NOMO-1 (cell line): Measurements from ENCODE around the gene JAKMIP2.
"Not testable (repeated sequence)": the region's sequence is repeated elsewhere in the genome, so short reads cannot be mapped to it uniquely, and the experiment has no call there.

Experiments
- DNase-seq, 2 experiments: peaks; one replicate each; lab custom pipeline; 2025; ENCODE audit not compliant: unreplicated experiment in 2 of 2; lab: John Stamatoyannopoulos, UW

Gene JAKMIP2

DNA sequence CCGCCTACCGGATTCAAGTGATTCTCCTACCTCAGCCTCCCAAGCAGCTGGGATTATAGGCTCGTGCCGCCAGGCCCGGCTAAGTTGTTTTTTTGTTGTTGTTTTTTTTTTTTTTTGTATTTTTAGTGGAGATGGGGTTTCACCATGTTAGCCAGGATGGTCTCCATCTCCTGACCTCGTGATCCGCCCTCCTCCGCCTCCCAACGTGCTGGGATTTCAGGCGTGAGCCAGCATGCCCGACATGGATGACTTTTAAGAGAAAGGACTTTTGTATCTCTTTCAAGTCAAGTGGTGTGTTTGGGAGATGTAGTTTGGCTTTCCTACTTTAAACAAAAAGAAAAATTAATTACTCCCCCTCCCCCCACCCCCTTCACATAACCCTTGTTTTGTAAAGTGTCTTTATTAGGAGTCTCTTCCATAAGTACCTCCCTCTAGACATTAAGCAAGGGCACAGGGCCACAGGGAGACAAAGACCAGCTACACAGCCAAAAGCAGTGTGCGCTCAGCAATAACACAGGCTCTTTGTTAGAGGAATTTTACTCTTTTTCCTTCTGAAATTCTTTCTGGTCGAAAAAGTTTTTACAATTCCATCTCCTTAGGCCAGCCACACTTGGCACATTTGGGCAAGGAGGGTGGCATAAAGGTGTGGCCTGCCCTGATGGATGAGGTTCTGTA is 31.2 kb downstream of the JAKMIP2 start:
- no peak for DNase-seq

DNA sequence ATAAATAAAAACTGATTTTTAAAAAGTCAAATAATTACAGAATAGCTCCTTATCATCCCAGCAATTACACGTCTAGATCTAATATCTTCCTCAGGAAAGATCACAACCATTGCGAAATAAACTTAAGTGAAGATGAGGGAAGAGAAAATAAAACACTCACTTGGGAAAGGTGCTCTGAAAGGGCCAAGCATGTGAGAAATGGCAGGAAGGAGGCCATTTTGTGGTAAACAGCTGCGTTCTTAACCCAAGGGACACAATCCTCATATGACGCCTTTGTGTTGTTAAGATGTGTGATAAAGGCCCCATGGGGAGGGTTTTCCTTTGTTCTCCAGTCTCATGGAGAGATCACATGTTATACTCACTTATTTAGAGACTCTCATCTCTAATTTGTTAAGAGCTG is 32.5 kb downstream of the JAKMIP2 start:
- no peak for DNase-seq

DNA sequence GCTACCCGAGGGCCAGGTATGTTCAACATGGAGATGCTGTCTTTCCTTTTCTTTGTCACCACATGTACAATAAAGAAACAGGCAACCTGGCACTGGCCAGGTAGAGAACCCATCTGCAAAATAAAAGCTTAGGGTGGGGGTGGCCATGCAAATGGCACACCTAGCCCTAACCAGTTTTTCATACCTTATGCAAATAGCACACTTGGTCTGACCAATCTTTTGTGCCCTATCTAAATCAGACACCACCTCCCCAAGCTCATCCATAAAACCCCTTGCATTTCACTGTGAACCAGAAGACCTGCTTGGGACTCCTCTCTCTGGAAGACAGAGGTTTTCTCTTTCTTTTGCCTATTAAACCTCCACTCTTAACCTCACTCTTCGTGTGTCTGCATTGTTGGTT is 33.9 kb downstream of the JAKMIP2 start:
- no peak for DNase-seq

DNA sequence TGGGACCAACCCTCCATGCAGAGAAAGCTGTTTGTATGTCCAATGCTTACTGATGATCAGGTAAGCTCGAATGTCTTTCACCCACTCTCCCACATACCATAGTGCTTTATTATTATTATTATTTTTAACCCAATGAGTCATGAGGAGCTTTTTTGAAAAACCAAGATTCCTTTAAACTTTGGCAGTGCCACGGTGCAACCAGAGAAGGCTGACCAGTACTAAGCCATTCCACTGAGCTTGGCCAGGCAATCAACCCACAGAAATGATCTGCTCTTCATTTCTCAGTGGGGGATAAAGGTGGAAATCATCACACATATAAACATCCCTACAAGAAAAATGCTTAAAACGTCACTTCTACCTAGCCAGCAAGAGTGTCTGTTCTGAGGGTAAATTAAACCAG is 35.5 kb downstream of the JAKMIP2 start:
- no peak for DNase-seq

DNA sequence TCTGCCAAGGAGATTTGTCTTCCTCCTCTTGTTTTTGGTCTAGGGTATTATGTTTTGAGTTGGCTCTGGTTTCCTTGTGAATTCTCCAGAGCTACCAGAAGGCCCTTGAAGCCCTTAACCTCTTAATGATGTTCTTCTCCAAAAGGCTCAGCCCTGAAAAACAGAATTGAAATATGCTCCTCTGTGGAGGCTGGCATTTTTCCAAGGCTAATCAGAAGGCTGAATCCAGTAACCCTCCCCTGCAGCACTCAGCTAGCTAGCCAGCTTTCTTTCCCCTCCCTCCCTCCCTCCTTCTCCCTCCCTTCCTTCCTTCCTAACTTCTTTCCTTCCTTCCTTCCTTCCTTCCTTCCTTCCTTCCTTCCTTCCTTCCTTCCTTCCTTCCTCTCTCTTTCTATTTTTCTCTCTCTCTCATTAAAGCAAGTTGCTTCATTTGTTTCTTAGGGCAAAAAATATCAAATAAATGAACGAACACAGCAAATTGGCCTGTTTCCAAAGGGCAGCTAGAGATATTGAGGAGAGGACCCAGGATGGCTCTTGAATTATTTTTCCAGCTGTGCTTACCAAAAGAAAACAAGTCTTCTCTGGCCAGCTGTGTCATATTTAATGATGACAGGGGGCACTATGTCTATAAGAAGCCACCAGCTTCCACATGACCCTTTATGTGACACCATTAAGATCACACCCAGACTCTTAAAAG is 38.7 kb downstream of the JAKMIP2 start:
- DNase-seq, result no peak

DNA sequence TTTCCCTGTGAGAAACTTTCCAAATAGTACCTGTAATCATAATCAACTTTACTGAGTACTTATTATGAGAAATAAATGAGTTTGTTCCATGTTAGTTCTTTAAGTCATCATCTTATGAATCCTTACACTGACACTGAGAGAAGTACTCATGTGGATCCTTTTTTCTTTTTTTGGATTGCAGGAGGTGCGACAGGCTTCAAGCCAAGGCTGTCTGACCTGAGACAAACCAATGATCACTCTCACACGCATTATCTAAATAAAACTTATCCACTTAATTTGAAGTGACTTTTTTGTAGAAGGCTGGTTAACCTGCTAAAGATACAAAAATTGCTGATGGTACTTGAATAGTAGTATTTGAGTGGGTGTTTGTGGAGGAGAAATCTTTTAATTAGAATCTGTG is 39.5 kb downstream of the JAKMIP2 start:
- no peak for DNase-seq

DNA sequence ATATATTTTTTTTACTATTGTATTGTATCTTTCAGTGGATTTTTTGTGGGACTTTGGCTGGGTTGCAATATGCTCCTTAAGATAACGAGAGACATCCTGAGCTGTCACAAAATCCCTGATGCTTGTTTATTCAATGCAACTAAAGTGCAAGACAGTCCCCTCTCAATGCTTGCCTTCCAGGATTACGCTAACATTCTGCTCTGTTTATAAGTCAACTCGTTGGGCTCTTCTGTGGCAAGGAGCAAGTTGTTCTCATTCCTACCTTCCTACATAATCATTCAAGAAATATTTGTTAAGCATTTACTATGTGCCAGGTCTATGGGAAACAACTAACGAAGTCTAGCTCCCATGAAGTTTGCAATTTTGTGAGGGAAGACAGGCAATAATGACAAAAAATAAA is 40.4 kb downstream of the JAKMIP2 start:
- no peak for DNase-seq

DNA sequence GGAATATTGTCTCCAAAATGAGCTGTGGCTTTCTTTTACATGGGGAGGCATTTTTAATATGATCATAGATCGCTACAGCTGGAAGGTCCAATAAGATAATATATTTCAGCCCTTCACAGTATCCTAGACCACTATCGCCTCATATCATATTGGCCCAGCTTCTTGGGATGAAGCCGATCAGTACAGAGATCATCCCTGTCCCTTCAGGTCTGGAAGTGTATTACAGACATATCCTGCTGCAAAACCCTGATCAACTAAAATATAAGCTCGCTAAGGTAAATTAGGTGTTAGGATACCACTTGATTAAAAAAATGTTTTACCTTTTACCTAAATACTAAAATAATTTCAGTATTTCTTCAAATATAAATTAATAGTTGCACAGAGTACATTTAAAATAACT is 41.7 kb downstream of the JAKMIP2 start:
- DNase-seq, result no peak

DNA sequence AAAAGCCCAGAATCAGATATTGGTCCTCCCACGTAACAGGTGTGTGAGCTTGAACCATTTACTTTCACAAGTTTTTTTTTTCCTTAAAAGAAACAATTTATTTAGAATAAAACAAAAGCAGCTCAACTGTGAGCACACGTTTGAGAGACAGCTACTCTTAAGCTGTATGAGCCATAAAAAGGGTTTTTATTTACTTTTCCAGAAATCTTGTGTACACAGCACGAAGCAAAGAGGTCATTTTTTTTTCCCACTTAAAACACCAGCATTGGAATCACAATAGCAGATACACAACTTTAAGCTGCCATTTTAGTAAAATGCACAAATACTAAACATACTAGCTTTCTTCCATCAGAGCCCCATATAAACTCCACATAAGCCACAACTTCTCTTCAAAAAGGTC is 44.6 kb downstream of the JAKMIP2 start:
- DNase-seq, result no peak

DNA sequence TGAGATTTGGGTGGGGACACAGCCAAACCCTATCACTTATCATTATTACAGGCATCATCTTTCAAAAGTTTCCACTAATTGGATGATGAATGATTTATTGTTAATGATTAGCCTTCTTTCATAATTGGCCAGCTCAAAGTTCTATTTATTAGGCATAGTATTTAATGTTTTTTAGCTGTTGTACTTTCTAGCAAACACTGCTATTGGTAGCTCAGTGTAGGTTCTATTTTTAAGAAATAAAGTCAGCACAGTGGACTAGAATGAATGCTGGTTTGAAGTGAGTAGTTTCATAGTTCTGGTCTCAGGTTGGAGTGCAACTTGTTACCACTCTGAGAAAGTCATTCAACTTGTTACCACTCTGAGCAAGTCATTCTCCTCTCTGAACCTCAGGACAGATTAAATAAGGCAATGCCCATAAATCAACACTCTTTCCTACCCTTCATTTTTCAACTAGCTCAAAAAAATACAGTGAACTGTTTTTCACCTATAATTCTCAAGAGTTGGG is 46.9 kb downstream of the JAKMIP2 start:
- DNase-seq, result no peak

DNA sequence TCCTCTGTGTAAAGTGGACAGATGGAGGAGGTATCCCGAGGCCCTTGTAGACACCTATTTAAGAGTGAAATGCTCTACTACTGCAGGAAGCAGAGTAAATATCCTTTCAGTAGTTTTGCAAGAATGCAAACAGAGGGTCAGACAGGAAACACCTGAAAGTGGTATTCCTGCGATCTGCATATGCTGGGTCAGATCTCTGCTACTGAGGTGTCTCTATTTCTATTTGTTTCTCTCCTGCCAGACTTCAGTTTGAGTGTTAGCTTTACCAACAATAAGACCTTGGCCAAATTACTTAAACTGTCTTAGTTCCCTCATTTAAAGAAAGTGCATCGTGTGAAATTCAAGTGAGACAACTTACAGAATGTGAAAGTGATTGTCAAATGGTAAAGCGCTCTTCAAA is 47.6 kb downstream of the JAKMIP2 start:
- no peak for DNase-seq

DNA sequence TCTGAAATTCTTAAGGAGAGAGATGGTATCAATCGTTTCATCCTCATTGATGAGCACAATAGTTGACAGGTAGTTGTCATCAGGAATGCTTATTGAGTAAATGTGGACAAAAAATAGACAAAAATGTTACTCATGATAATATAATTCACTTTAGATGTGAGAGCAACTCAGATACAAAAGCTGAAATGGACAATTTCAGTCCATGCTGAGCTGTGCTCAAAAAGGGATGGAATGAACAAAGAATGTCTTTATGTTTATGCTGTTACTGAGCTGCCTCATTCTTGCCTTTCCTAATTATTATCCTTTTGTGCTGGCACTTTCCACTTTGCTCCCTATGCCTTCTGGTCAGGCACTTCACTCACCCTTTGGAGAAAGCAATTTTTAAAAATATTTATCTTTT is 49.5 kb downstream of the JAKMIP2 start:
- no peak for DNase-seq

DNA sequence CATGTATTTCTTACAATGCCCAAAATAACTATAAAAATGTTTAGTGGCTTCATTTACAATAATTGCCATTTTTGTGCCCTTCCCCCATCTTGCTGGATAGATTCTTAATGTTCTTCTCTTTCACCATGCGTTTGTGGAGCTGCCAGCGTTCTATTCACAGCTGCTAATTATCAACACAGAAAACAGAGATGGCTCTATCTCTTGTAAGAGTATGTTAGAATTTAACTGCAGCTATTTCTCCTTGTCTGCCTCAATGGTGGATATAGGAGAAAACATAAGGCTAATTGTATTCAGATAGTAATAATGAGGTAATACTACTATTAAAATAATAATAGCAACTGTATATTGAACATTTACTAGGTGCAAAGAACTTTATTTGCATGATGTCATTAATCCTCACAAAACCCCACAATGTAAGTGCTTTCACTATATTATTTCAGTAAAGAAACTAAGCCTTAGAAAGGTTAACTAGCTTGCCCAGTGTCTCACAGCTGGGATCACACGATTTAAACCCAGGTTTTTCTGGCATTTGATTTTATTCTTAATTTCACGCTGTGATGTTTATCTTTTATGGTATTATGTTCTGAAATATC is 50.1 kb downstream of the JAKMIP2 start:
- no peak for DNase-seq

DNA sequence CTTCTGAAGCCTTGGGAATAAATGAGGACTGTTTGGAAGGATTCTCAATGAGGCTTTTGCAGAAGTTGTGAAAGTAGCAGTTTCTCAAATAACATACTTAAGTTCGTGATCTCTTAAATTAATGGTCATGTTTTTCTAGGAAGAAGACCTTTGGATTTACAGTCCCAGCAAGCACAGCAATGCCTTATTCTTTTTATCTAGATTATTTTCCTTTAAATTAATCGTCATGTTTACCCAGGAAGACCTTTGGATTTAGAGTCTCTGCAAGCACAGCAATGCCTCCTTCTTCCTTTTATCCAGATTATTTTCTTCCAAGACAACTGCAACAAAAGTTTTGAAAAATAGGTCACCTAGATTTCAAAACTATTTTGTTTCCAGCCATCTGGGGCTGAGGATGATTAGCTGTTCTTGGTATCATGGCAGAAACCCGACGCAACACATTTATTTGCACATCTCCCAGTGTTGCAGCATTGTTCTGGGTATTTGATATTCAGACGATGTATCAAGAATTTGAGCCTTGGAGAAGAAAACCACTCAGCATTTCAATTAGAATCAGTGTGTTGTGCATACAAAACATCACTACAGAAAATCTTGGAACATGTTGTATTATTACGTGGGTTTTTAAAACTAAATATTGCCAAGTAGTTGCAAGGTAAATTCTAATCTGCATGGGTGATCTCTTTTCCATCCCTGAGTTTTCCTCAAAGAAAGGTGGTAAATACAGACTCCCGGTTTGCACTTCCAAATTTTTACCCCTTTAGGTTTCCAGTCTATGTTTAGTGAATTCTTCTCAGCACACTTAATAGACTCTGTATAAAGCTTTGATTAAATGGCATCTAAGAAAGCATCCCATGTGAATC is 50.9 kb downstream of the JAKMIP2 start:
- no peak for DNase-seq

DNA sequence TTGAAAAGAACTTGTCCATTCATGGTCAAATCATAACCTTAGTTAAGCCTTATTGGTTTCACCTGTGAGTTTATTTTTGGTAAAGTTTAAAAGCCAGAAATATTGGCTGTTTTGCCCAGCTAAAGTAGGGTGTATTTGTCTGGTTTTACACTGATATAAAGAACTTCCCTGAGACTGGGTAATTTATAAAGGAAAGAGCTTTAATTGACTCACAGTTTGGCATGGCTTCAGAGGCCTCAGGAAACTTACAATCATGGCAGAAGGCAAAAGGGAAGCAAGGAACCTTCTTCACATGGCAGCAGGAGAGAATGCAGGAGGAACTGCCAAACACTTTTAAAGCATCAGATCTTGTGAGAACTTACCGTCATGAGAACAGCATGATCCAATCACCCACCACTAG is 55.3 kb downstream of the JAKMIP2 start:
- DNase-seq, result no peak

DNA sequence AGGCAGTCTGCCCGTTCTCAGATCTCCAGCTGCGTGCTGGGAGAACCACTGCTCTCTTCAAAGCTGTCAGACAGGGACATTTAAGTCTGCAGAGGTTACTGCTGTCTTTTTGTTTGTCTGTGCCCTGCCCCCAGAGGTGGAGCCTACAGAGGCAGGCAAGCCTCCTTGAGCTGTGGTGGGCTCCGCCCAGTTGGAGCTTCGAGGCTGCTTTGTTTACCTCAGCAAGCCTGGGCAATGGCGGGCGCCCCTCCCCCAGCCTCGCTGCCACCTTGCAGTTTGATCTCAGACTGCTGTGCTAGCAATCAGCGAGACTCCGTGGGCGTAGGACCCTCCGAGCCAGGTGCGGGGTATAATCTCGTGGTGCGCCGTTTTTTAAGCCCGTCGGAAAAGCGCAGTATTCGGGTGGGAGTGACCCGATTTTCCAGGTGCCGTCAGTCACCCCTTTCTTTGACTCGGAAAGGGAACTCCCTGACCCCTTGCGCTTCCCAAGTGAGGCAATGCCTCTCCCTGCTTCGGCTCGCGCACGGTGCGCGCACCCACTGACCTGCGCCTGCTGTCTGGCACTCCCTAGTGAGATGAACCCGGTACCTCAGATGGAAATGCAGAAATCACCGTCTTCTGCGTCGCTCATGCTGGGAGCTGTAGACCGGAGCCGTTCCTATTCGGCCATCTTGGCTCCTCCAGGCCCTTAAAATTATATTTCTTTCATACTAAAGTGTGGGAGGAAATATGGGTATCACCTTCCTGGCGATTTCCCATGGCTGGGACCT is 61.2 kb downstream of the JAKMIP2 start:
- not testable (repeated sequence) for DNase-seq

DNA sequence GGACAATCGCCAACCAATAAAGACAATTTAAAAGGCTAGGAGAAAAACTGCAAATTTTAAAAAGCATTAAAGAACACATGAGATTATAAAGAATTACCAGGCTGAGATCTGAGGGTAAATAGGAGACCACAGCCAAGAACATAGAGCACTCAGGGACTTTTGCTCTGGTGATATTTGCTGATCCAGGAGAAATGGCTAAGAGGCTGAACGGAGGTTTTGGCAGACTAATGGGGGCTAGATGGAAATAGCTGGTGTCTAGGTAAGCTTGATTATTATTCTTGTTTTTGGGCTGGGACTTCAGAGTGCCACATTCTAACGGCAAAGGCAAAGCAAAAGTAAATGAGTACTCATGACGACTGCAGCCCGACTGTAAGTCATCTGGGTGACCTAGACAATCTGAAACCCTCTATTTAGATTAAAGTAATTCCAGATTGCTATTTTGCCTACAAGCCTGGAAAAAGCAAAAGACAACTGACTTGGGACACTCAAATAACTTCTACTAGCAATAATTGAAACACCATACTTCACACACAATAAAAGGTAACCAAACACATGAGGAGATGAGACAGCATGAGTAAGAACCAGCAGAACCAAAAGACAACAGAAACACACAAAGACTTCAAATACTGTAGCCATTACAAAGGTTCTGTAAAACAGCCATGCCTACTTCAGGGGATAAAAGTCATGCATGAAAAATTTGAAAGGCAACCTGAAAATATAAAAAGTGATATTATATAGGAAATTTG is 68.8 kb downstream of the JAKMIP2 start:
- DNase-seq, result no peak

DNA sequence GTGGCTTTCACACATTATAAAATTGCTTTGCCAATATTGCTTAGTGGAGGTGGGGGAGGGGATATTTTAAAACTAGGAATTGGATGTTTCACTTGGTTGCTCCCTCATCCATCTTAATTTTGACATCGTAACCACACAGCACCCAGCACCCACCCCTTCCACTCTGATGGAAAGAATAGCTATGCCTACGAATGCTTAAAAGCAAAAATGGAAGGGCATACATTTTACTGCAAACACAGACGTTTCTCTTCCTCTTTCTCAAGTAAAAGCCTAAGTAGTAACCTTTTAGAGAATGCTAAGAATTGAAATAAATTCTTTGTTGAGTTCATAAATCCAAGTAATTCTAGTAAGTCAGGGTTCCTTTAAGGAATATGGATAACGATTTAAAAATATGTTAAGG is 69.9 kb downstream of the JAKMIP2 start:
- DNase-seq, result peak in 1 of 2 experiments; percentile 27

DNA sequence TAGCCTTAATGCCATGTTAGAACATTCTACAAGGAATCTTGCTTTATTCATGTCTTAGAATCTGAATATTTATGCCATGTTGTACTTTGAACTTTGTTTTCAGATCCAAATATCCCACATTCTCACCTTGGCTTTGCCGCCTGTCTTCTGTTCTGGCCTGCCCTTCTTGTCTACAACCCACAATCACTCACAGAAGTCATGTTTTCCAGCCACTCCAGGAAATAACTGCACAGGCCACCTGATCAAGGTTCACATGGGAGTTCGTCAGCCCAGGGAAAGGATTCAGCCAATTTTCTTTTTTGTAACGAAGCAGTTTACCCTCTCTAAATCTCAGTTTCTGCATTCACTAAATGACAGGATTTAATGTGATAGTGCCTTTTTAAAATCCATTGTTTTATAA is 70.5 kb downstream of the JAKMIP2 start:
- DNase-seq, result no peak

DNA sequence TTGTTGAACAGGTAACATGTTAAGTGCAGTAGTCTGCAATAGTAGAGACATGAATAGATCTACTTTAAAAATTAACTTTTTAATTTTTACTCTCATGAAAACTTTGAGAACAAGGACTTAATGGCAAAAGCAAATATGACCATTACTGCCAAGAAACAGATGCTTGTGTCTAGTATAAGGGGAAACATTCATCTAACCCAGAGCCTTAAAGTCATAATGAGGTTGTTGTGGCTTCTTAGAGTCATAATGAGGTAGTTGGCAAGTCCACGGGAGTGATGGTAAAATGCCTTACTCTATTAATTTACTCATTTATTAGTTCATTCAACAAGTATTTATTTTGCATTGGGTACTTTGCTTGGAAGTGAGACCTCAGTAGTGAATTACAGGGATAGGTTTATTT is 71.5 kb downstream of the JAKMIP2 start:
- no peak for DNase-seq
